Measurements from ENCODE around the gene NEK7. TPM values are rescaled to one million over a fixed set of nuclear protein-coding genes. Genes with fewer than 3 reads are reported as not detected.

NEK7 gene
- total and polyA plus RNA-seq, 10 donors, result 16.9 to 120 (median 73.2) TPM

GRCh38 chr1:198143797-198144196, 13.0 kb upstream of the NEK7 start:
- Histone ChIP-seq H3K27ac (no peak overlapping the region), H3K4me1 (no peaks in the 10 kb centered on the region), H3K36me3 (no peaks in the 10 kb centered on the region), H3K4me3 (no peak overlapping the region), H3K27me3 (replicated peaks in 1 of 7) (no peaks in the 10 kb centered on the region), H3K9me3 (no peaks in the 10 kb centered on the region)
- intact Hi-C loops (cut with DNase I; ENCODE audit: low total_unique reads), result no loop called here
- 22 to 32% (median 29%) methylated on average over 3 of the region's 3 CpGs for WGBS, 5 donors
- TF ChIP-seq POLR2A (IDR thresholded peaks at IDR 0.05) (no peak), POLR2AphosphoS5 (IDR thresholded peaks at IDR 0.05) (no peak)
- TF ChIP-seq, protein P1, sequence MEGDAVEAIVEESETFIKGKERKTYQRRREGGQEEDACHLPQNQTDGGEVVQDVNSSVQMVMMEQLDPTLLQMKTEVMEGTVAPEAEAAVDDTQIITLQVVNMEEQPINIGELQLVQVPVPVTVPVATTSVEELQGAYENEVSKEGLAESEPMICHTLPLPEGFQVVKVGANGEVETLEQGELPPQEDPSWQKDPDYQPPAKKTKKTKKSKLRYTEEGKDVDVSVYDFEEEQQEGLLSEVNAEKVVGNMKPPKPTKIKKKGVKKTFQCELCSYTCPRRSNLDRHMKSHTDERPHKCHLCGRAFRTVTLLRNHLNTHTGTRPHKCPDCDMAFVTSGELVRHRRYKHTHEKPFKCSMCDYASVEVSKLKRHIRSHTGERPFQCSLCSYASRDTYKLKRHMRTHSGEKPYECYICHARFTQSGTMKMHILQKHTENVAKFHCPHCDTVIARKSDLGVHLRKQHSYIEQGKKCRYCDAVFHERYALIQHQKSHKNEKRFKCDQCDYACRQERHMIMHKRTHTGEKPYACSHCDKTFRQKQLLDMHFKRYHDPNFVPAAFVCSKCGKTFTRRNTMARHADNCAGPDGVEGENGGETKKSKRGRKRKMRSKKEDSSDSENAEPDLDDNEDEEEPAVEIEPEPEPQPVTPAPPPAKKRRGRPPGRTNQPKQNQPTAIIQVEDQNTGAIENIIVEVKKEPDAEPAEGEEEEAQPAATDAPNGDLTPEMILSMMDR (IDR thresholded peaks at IDR 0.05 in 8 of 11, conservative IDR thresholded peaks at IDR 0.05 in 3 of 11), result no peak
- DNase-seq, result no peak

- no peak overlapping the region for H3K4me3 ChIP-seq
- 92 to 98% (median 95%) methylated on average over 2 of the region's 2 CpGs for WGBS, 5 donors
- no peaks in the 10 kb centered on the region for H3K4me1 ChIP-seq
- no peak for DNase-seq
- no peak for TF ChIP-seq POLR2A (IDR thresholded peaks at IDR 0.05)
- no peak for TF ChIP-seq POLR2AphosphoS5 (IDR thresholded peaks at IDR 0.05)
- TF ChIP-seq, protein P1 (IDR thresholded peaks at IDR 0.05 in 8 of 11, conservative IDR thresholded peaks at IDR 0.05 in 3 of 11), result no peak
- intact Hi-C loops (cut with DNase I; ENCODE audit: low total_unique reads), result no loop called here
- H3K9me3 ChIP-seq, result no peaks in the 10 kb centered on the region
- H3K36me3 ChIP-seq, result no peaks in the 10 kb centered on the region
- no peaks in the 10 kb centered on the region for H3K27me3 ChIP-seq (replicated peaks in 1 of 7)
- H3K27ac ChIP-seq, result no peak overlapping the region
These were observed 9.6 kb upstream of the NEK7 start for GRCh38 chr1:198147216-198147615.

DNA sequence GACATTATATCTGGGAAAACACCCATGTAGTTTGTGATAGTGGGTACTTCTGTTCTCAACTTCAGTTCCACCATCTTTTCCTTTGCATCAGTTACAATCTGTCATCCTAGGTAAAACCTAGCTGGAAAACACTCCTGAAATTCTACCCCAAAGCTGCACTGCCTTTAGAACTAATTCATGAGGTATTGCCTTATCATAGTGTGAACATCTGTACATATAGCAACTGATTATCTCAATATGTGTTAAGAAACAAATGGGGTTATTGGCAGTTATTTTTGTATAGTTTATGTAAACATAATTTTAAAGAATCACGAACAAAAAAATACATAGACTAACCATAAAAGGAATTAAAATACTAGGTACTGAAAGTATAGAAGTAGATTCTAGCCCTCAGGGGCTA, 6.4 kb upstream of the NEK7 start:
- H3K4me3 ChIP-seq, result no peak overlapping the region
- WGBS, 5 donors, result 87 to 100% (median 93%) methylated on average over 1 of the region's 1 CpG
- H3K36me3 ChIP-seq, result no peaks in the 10 kb centered on the region
- DNase-seq, result no peak
- TF ChIP-seq POLR2A (IDR thresholded peaks at IDR 0.05), result no peak
- no peak for TF ChIP-seq POLR2AphosphoS5 (IDR thresholded peaks at IDR 0.05)
- TF ChIP-seq, protein P1 (IDR thresholded peaks at IDR 0.05 in 8 of 11, conservative IDR thresholded peaks at IDR 0.05 in 3 of 11), result no peak
- H3K27me3 ChIP-seq (replicated peaks in 1 of 7), result no peaks in the 10 kb centered on the region
- H3K27ac ChIP-seq, result no peak overlapping the region
- intact Hi-C loops (cut with DNase I; ENCODE audit: low total_unique reads), result no loop called here
- H3K9me3 ChIP-seq, result no peaks in the 10 kb centered on the region
- H3K4me1 ChIP-seq, result no peaks in the 10 kb centered on the region

- intact Hi-C loops (cut with DNase I; ENCODE audit: low total_unique reads), result no loop called here
- no peak overlapping the region for H3K4me3 ChIP-seq
- peaks cover 0 to 9% (median 3%) of the 10 kb centered on the region in 6 donors for H3K4me1 ChIP-seq
- no peaks in the 10 kb centered on the region for H3K27me3 ChIP-seq (replicated peaks in 1 of 7)
- no peaks in the 10 kb centered on the region for H3K36me3 ChIP-seq
- TF ChIP-seq, protein P1 (IDR thresholded peaks at IDR 0.05 in 8 of 11, conservative IDR thresholded peaks at IDR 0.05 in 3 of 11), result no peak
- no peak overlapping the region for H3K27ac ChIP-seq
- 32 to 55% (median 39%) methylated on average over 2 of the region's 2 CpGs for WGBS, 5 donors
- no peaks in the 10 kb centered on the region for H3K9me3 ChIP-seq
- DNase-seq, result no peak
These were observed 5.1 kb upstream of the NEK7 start for GRCh38 chr1:198151688-198152087.

Measured in spleen (tissue), 11 donors.